Activated CD4-positive, alpha-beta T cell treated with anti-CD3 and anti-CD28 coated beads, Interleukin-2, Interleukin-6, amounts not matched to agents 100 ng/mL and 50 ng/mL, durations not matched to agents 16 hours and 8 hours (primary cell): ENCODE results near the gene LIMK1.

Experiments used
- DNase-seq: peaks from one replicate; pipeline ENCODE4 v3.0.0-alpha.2; 2020

LIMK1 gene

DNA sequence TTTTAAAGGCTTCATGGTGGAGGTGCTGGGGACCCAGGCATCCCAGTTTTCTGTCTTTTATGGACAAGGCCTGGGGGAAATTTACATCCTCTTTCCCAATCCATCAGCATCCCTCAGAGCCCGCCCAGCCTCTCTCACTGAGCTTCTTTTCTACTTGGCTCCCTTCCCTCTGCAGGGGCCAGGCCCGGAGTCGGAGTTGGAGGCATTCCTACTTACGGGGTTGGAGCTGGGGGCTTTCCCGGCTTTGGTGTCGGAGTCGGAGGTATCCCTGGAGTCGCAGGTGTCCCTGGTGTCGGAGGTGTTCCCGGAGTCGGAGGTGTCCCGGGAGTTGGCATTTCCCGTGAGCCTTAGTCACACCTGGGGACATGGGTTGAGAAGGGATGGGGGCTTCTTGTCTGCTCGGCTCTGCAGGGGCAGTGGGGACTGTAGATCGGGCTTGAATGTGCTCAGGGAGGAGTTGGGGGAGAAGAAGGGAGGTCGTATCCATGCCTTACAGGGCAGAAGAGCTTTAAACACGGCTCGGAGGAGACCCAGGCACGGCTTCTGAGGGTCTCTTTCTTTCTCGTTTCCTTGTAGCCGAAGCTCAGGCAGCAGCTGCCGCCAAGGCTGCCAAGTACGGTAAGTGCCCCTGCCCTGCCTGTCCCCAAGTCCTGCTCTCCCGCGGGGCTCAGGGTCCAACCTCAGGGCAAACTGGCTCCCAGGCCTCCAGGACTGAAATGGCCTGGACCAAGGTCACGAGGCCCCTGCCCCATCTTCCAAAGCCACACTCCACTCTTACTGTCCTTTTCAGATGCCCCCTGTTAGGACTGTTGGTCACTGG, 27.3 kb upstream of the LIMK1 start:
- DNase-seq = no peak

DNA sequence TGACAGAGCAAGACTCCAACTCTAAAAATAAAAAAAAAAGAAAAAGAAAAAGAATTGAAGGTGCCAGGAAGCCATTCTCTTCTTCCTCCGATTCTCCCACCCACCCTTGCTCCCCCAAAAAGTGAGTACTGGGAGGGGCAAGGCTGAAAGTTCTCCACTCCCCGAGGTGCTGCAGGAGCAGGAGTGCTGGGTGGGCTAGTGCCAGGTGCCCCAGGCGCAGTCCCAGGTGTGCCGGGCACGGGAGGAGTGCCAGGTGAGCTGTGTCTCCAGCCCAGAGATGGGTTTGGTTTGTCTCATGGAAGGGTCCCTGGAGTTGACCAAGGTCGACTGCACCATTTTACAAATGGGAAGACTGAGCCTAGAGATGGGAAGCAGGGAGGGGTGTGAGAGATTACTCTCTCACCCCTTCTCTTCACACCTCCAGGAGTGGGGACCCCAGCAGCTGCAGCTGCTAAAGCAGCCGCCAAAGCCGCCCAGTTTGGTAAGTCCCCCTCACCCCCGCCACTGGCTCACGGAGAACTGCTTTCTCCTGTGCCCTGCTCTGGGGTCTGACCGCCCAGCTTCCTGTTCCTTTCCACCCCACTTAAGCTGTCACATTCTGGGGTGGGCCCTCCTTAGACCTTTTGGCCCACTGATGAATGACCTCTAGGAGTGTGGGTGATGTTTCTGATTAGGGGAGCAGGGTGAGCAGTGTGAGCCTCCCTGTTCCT, 26.2 kb upstream of the LIMK1 start:
- no peak for DNase-seq

GRCh38 chr7:74057987-74058386, 25.6 kb upstream of the LIMK1 start:
- DNase-seq = no peak

DNA sequence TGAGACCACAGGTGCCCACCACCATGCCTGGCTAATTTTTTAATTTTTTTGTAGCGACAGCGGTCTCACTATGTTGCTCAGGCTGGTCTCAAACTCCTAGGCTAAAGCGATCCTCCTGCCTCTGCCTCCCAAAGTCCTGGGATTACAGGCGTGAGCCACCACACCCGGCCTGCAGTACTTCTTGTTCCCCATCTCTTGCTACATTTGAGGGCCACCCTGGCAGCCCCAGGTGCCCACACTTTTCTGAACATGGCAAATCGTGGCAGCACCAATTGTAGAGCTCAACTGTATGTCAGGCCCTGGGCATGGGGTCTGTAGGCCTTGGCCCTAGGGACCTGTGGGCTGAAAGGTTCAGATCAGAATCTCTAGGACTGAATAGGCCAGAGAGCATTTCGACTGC, 25.1 kb upstream of the LIMK1 start:
- no peak for DNase-seq

- no peak for DNase-seq
Observed at GRCh38 chr7:74059037-74059436, 24.6 kb upstream of the LIMK1 start.

DNA sequence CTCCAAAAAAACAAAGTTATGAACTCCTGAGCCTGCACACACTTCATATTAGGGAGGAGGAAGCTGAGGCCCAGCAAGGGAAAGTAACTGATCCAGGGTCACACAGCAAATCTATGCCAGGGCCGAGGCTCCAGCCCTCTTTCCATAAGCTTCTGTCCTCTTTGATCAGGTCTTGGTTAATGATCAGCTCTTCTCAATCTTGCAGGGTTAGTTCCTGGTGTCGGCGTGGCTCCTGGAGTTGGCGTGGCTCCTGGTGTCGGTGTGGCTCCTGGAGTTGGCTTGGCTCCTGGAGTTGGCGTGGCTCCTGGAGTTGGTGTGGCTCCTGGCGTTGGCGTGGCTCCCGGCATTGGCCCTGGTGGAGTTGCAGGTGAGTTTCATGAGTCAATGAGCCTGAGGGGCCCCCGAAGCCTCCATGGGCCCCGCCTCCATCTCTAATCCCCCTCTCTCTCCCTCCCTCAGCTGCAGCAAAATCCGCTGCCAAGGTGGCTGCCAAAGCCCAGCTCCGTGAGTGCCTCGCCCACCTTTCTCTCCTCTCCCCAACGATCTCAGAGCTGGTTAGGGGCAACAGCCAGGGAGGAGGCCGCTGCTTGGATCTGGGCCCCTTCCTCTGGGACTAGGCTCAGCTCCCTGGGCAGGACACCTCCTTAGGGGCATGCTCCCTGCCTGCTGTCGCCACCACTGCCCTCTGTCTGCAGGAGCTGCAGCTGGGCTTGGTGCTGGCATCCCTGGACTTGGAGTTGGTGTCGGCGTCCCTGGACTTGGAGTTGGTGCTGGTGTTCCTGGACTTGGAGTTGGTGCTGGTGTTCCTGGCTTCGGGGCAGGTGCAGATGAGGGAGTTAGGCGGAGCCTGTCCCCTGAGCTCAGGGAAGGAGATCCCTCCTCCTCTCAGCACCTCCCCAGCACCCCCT, 23.7 kb upstream of the LIMK1 start:
- DNase-seq = no peak

GRCh38 chr7:74061840-74062539, 21.6 kb upstream of the LIMK1 start:
- peak; percentile 81 for DNase-seq

- DNase-seq = no peak
Observed at GRCh38 chr7:74063223-74063641, 20.4 kb upstream of the LIMK1 start.

- DNase-seq = no peak
Observed at GRCh38 chr7:74063646-74064045, 20.0 kb upstream of the LIMK1 start.

DNA sequence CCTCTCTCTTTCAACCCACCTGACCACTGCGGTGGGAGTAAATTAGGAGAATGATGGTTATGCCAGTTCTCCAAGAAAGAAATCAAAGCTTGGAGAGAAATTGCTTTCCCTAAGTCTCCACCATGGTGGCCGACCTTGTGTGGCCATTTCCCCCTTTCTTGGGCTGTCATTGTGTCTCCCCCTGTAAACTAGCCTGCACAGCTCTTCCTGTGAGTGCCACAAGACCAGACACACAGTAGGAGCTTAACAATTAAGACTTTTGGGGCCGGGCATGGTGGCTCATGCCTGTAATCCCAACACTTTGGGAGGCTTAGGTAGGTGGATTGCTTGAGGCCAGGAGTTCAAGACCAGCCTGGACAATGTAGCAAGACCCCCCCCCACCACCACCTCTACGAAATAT, 18.9 kb upstream of the LIMK1 start:
- DNase-seq = no peak

- DNase-seq = no peak
Observed at GRCh38 chr7:74066626-74067025, 17.0 kb upstream of the LIMK1 start.

GRCh38 chr7:74068378-74069085, 15.1 kb upstream of the LIMK1 start:
- DNase-seq = no peak

DNA sequence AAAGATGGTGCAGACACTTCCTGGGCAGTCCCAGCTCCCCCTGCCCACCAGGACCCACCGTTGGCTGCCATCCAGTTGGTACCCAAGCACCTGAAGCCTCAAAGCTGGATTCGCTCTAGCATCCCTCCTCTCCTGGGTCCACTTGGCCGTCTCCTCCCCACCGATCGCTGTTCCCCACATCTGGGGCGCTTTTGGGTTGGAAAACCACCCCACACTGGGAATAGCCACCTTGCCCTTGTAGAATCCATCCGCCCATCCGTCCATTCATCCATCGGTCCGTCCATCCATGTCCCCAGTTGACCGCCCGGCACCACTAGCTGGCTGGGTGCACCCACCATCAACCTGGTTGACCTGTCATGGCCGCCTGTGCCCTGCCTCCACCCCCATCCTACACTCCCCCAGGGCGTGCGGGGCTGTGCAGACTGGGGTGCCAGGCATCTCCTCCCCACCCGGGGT, 14.5 kb upstream of the LIMK1 start:
- no peak for DNase-seq

- DNase-seq = no peak
Observed at GRCh38 chr7:74069790-74070618, 13.6 kb upstream of the LIMK1 start.

DNA sequence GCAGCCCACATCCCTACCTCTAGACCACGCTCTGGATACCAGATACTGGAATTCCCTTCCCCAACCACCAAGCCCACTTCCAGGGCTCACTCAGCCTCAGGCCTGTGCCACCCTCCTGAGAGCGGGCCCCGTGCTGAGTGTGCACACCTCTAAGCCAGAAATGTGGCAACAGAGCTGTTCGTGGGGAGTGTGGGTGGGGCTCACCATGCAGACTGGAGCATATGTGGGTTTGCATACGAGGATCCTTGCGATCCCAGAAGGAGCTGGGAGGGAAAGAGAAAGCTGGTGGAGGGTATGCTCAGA, 13.0 kb upstream of the LIMK1 start:
- DNase-seq = no peak

GRCh38 chr7:74071121-74071520, 12.5 kb upstream of the LIMK1 start:
- no peak for DNase-seq

- no peak for DNase-seq
Observed at GRCh38 chr7:74074770-74075169, 8.8 kb upstream of the LIMK1 start.

DNA sequence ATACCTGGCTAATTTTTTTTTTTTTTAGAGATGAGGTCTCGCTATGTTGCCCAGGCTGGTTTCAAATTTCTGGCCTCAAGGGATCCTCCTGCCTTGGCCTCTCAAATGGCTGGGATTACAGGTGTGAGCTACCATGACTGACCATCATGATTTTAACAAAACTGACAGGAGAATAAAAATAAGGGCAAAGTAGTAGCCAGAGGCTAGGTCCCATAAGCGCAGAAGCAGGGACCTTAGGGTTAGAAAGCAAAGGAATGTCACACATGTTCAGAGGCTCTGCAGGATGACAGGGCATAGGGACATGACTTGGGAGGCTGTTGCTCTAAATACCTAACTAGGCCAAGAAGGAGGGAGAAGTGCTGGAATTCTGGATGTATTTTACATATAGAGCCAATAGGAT, 5.1 kb upstream of the LIMK1 start:
- DNase-seq = no peak

GRCh38 chr7:74082770-74083116, 861 bp upstream of the LIMK1 start:
- no peak for DNase-seq

- DNase-seq = peak; percentile 55
Observed at GRCh38 chr7:74083928-74084721, 521 bp downstream of the LIMK1 start.
